Measurements from ENCODE around the gene C19orf81.

The C19orf81 gene

DNA sequence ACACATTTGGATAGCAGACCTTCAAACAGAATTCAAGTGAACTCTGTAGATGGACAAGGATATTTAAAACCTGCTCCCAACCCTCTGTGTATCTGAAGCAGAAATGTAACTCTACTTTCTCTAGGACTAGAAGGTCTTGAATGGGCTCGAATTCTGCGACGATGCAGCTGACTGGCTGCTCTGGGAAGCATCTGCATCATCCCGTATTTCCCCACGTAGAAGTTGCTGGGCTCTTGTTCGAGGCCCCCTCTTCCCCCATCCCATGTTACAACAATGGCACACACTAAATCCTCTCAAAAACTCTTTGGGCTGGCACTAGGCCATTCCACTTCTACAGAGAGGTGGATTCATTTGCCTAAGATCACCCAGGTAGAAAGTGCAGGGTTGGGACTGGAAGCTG, 15.0 kb downstream of the C19orf81 start:
- H3K9ac ChIP-seq: no peak overlapping the region
- no peak overlapping the region for H3K4me2 ChIP-seq
- no peak for TF ChIP-seq Cebpa-rat (IDR thresholded peaks at IDR 0.05)
- peaks cover 91% of the 10 kb centered on the region for H4K20me1 ChIP-seq
- H3K27me3 ChIP-seq: peaks cover 41% of the 10 kb centered on the region
- no peak overlapping the region for H3K4me3 ChIP-seq
- peaks cover 29% of the 10 kb centered on the region for H3K36me3 ChIP-seq
- H3K27ac ChIP-seq: no peak overlapping the region
- no peaks in the 10 kb centered on the region; the same call in 1 of the 2 replicates for H3K9me3 ChIP-seq
- H3K4me1 ChIP-seq: peaks cover 33% of the 10 kb centered on the region

DNA sequence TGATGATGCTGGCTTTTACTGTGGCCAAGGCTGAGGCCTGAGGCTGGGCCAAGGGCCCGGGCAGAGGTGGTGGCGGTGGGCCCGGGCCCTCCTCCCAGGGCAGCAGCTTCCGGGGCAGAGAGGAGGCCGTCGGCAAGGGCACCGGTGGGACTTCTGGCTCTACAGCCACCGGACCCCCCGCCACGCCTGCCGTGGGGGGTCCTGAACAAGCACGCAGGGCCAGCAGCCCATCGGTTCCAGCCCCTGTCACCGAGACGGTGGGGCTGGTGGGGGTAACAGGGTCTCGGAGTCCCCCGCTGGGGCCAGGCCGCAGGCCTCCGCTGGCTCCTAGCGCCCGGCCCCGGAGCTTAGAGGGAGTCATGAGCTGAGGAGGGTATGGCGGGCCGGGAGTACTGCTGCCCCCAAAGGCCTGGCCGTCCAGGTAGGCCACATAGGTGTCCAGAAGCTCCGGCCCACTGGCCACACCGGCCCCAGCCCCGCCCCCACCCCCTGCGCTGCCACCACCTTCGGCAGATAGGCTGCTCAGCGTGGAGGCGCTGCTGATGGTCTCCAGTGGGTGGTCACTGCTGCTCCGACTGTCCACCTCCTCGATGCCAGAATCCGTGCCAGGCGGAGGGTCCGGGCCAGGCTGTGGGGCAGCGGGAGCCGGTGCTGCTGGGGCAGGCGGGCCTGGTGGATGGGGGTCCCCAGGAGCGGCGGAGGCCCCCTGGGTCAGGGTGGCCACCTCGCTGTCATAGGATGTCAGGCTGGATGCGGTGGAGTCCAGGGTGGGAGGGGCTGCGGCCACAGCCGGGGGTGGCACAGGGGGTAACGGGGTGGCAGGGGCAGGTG, 17.3 kb downstream of the C19orf81 start:
- H4K20me1 ChIP-seq: peaks cover 95% of the 10 kb centered on the region
- peak overlapping the region; percentile 53 for H3K4me2 ChIP-seq
- TF ChIP-seq Cebpa-rat (IDR thresholded peaks at IDR 0.05): no peak
- H3K27ac ChIP-seq: no peak overlapping the region
- no peak overlapping the region for H3K9ac ChIP-seq
- no peaks in the 10 kb centered on the region; the same call in 1 of the 2 replicates for H3K9me3 ChIP-seq
- H3K4me3 ChIP-seq: no peak overlapping the region
- H3K27me3 ChIP-seq: peaks cover 41% of the 10 kb centered on the region
- peaks cover 14% of the 10 kb centered on the region for H3K4me1 ChIP-seq
- peaks cover 35% of the 10 kb centered on the region for H3K36me3 ChIP-seq

DNA sequence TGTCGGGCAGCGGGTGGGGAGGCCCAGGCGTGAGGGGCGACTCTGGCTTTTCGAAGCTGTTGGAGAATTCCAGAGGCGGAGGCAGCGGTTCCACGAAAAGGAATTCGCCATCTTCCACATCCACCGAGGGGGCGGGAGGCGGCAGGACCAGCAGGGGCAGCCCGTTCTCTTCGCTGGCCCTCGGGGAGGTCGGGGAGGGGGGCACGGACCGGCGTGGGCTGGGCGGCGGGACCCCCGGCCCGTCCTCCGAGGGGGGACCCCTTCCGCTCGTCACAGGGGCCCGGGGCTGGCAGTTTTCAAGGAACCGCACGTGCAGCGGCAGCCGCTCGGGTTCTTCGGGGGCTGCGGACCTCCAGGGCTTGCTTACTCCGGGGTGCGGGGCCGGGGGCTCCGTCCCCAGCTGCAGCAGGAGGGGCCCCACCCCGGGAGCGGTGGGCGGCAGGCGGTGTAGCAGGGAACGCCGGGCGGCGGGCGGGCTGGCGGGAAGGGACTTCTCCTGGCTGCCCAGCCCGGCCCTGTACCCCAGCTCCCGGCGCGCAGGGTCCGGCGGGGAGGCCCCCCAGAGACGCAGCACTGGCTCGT, 18.0 kb downstream of the C19orf81 start:
- peaks cover 9% of the 10 kb centered on the region for H3K4me1 ChIP-seq
- no peak for TF ChIP-seq Cebpa-rat (IDR thresholded peaks at IDR 0.05)
- peaks cover 92% of the 10 kb centered on the region for H4K20me1 ChIP-seq
- H3K9me3 ChIP-seq: no peaks in the 10 kb centered on the region; the same call in 1 of the 2 replicates
- no peak overlapping the region for H3K4me3 ChIP-seq
- peaks cover 41% of the 10 kb centered on the region for H3K27me3 ChIP-seq
- no peak overlapping the region for H3K27ac ChIP-seq
- H3K36me3 ChIP-seq: peaks cover 35% of the 10 kb centered on the region
- no peak overlapping the region for H3K4me2 ChIP-seq
- H3K9ac ChIP-seq: no peak overlapping the region

DNA sequence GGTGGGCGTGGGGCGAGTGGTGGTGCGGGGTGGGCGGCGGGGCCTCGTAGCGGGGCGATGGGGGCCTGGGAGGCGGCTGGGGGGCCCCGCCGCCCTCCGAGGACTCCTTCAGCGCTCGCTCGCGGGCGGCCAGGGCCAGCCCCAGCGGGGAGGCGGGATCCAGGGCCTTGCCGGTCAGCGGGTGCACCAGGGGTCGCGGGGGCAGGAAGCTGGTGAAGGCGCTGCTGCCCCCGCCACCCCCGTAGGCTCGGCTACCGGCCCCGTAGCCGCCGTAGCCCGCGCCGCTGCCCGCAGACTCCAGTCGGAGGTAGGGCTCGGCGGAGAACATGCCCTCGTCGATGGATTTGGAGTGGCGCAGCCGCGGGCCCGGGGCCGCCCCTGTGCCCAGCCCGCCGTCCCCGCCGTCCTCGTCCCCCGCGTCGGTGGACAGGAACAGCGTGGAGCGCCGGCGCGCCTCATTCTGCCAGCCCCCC, 18.6 kb downstream of the C19orf81 start:
- H3K27me3 ChIP-seq: peaks cover 41% of the 10 kb centered on the region

DNA sequence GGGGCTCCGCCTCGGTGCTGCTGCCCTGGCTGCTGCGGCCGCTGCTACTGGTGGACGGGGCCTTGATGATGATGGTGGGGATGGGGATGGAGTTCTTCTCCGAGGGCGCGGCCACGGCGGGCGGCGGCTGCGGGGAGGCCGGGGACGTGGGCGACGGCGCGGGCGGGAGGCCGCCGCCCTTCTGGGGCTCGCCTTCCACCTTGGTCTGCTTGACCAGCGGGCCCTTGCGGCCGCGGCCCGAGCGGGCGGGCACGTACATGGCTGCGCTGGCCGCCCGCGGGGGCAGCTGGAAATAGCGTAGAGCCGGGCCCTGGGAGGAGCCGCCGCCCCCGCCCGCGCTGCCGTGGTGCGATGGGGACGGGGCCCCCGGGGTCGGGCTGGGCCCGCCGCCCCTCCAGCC, 19.2 kb downstream of the C19orf81 start:
- TF ChIP-seq Cebpa-rat (IDR thresholded peaks at IDR 0.05): no peak
- Histone ChIP-seq H3K36me3 (peaks cover 44% of the 10 kb centered on the region), H3K9me3 (no peaks in the 10 kb centered on the region; the same call in 1 of the 2 replicates), H3K4me1 (peaks cover 7% of the 10 kb centered on the region), H3K4me3 (no peak overlapping the region), H4K20me1 (peaks cover 90% of the 10 kb centered on the region), H3K9ac (no peak overlapping the region), H3K4me2 (no peak overlapping the region), H3K27ac (no peak overlapping the region), H3K27me3 (peaks cover 41% of the 10 kb centered on the region)

More for the DNA sequence above, 18.6 kb downstream of the C19orf81 start:
- H3K27ac ChIP-seq: no peak overlapping the region
- H3K36me3 ChIP-seq: peaks cover 37% of the 10 kb centered on the region
- H4K20me1 ChIP-seq: peaks cover 90% of the 10 kb centered on the region
- H3K4me3 ChIP-seq: no peak overlapping the region
- H3K9me3 ChIP-seq: no peaks in the 10 kb centered on the region; the same call in 1 of the 2 replicates
- H3K9ac ChIP-seq: no peak overlapping the region
- H3K4me2 ChIP-seq: no peak overlapping the region
- peaks cover 7% of the 10 kb centered on the region for H3K4me1 ChIP-seq
- TF ChIP-seq Cebpa-rat (IDR thresholded peaks at IDR 0.05): no peak

DNA sequence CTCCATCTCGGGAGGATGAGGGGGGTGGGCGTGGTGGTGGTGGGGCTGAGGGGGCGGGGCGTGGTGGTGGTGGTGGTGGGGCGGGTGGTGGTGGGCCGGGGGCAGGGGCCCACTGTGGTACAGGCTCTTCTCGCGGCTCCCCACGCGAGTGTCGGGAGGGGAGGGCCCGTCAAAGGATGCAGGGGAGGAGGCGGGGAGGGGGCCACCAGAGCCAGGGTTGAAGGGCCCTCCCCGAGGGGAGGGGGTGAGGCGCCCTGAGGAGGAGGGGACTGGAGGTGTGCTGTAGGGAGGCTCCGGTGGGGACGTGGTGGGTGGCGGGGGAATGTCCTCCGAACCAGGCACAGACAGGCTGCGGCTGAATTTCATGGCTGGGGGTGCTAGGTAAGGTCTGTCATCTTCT, 19.6 kb downstream of the C19orf81 start:
- Histone ChIP-seq H3K36me3 (peaks cover 45% of the 10 kb centered on the region), H3K9me3 (no peaks in the 10 kb centered on the region; the same call in 1 of the 2 replicates), H3K27ac (no peak overlapping the region), H4K20me1 (peaks cover 90% of the 10 kb centered on the region), H3K9ac (no peak overlapping the region), H3K4me3 (no peak overlapping the region), H3K4me1 (peaks cover 7% of the 10 kb centered on the region), H3K4me2 (no peak overlapping the region), H3K27me3 (peaks cover 41% of the 10 kb centered on the region)
- no peak for TF ChIP-seq Cebpa-rat (IDR thresholded peaks at IDR 0.05)

DNA sequence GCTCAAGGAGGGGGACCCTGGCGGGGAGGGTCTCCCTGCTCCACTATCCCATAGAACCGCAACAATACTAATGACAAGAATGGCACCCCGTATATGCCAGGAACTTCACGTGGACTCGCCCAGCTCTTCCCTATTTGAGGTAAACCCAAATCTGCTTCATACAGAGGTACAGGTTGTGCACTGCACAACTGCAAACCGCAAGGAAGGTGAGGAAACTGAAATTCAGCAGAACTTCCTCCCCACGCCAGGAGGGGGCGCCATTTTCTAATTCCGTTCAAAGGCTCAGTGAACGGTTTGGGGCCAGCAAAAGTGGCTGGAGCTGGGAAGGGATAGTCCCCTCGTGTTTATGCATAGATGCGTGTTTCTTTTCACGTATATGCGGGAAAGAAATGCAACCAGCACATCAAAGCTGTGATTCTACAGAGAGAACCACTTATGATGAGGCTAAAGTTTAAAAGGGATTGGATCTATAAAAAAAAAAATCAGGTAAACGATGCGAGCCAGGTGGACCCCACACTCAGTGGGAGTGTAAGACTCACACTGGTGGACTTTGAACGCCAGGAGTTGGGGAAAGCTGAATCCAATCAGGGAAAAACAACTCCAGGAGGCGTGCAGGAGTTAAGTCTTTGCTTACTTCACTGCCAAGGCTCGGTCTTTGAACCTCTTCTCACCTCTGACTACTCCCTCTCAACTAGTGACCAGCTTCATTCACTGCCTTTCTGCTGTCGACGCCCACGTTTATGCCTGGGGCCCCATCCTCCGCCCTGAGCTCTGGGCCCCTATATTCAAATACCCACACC, 20.3 kb downstream of the C19orf81 start:
- no peak for TF ChIP-seq Cebpa-rat (IDR thresholded peaks at IDR 0.05)
- peaks cover 7% of the 10 kb centered on the region for H3K4me1 ChIP-seq
- peaks cover 90% of the 10 kb centered on the region for H4K20me1 ChIP-seq
- peaks cover 41% of the 10 kb centered on the region for H3K27me3 ChIP-seq
- H3K4me3 ChIP-seq: no peak overlapping the region
- no peak overlapping the region for H3K9ac ChIP-seq
- H3K4me2 ChIP-seq: no peak overlapping the region
- H3K36me3 ChIP-seq: peaks cover 51% of the 10 kb centered on the region
- no peaks in the 10 kb centered on the region; the same call in 1 of the 2 replicates for H3K9me3 ChIP-seq
- no peak overlapping the region for H3K27ac ChIP-seq

DNA sequence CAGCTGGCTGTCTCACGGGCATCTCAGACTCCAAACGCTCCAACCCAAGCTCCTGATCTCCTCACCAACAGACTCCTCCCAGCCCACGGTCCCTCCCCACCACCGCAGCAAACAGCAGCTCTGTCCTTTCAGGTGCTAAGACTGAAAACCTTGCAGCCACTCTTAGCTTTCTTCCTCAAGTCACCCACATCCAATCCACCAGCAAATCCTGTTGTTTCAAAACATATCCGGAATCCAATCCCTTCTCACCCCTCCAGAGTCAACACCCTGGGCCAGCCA, 20.8 kb downstream of the C19orf81 start:
- Histone ChIP-seq H3K27me3 (peaks cover 40% of the 10 kb centered on the region), H3K27ac (no peak overlapping the region), H3K4me1 (peaks cover 7% of the 10 kb centered on the region), H3K4me2 (no peak overlapping the region), H3K4me3 (no peak overlapping the region), H4K20me1 (peaks cover 90% of the 10 kb centered on the region), H3K9me3 (no peaks in the 10 kb centered on the region), H3K9ac (no peak overlapping the region), H3K36me3 (peaks cover 53% of the 10 kb centered on the region)
- no peak for TF ChIP-seq Cebpa-rat (IDR thresholded peaks at IDR 0.05)

DNA sequence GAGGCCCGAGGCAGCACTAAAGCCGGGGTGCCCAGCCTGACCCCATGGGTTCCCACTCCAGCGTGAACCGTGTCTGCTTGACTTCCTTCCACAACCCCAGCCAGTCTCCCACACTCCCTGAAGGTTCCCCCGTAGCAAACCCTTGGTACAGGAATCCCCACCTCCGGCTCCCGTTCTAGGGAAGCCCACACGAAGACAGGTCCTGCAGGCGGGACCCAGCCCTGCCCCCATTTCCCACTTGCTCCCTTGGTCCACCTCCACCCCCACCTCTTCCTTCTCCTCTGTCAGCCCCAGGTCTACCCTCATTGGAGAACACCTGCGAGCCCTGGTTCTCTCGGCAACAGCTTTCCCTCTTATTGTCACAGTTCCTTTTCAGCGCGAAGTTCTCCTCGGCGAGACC, 23.9 kb downstream of the C19orf81 start:
- Histone ChIP-seq H3K27me3 (peaks cover 9% of the 10 kb centered on the region), H4K20me1 (peaks cover 78% of the 10 kb centered on the region), H3K4me1 (no peaks in the 10 kb centered on the region), H3K27ac (no peak overlapping the region), H3K4me2 (no peak overlapping the region), H3K9me3 (no peaks in the 10 kb centered on the region), H3K4me3 (no peak overlapping the region), H3K9ac (no peak overlapping the region), H3K36me3 (peaks cover 76% of the 10 kb centered on the region)
- no peak for TF ChIP-seq Cebpa-rat (IDR thresholded peaks at IDR 0.05)

Measured in BLaER1 (cell line).